GM12878 (cell line): ENCODE results near the gene ILKAP. TPM values are rescaled to one million over a fixed set of nuclear protein-coding genes. Genes with fewer than 3 reads are reported as not detected.

Source experiments
- CBX5 ChIP-seq: sonication (generic); IDR thresholded peaks from 2 replicates; pipeline ENCODE4 v1.6.1; 2016; ENCODE audit warnings: low read depth, moderate library complexity, mild to moderate bottlenecking, inconsistent platforms
- CREB1 ChIP-seq: IDR thresholded peaks from 2 replicates; pipeline ENCODE4 v1.6.1; 2012; ENCODE audit warnings: low read depth, mild to moderate bottlenecking, inconsistent platforms
- ELK1 ChIP-seq: IDR thresholded peaks from 2 replicates; pipeline ENCODE4 v1.6.1; 2012; ENCODE audit warnings: low read depth, low read length, improper control_type of control experiment
- MEF2A ChIP-seq: IDR thresholded peaks from 2 replicates; pipeline ENCODE4 v1.6.1; 2011; ENCODE audit warnings: low read depth, mild to moderate bottlenecking, low read length, moderate library complexity; ENCODE audit not compliant: insufficient read depth
- NKRF ChIP-seq: fragments of 450-650 bp; conservative IDR thresholded peaks from 2 replicates; pipeline ENCODE4 v1.6.1; 2017; ENCODE audit warnings: mild to moderate bottlenecking, moderate library complexity
- NRF1 ChIP-seq: conservative IDR thresholded peaks from 2 replicates; pipeline ENCODE4 v1.6.1; 2011; ENCODE audit warnings: mild to moderate bottlenecking, low read depth, low read length, improper control_type of control experiment
- PRDM15 ChIP-seq: fragments of 450-650 bp; formaldehyde crosslinking; IDR thresholded peaks from 2 replicates; pipeline ENCODE4 v1.4.0; 2020; ENCODE audit warnings: mild to moderate bottlenecking, moderate library complexity
- RAD51 ChIP-seq: fragments of 450-650 bp; IDR thresholded peaks from 2 replicates; pipeline ENCODE4 v1.6.1; 2016; ENCODE audit warnings: moderate library complexity, mild to moderate bottlenecking, inconsistent platforms
- RB1 ChIP-seq: fragments of 450-650 bp; formaldehyde crosslinking; IDR thresholded peaks from 2 replicates; pipeline ENCODE4 v1.6.1; 2017; ENCODE audit warnings: mild to moderate bottlenecking, borderline replicate concordance
- SMC3 ChIP-seq: IDR thresholded peaks from 2 replicates; pipeline ENCODE4 v1.6.1; 2011; ENCODE audit warnings: low read length, improper control_type of control experiment, borderline replicate concordance
- SUPT20H ChIP-seq: IDR thresholded peaks from 2 replicates; pipeline ENCODE4 v1.6.1; 2011; ENCODE audit warnings: low read depth, mild to moderate bottlenecking, low read length, moderate library complexity, borderline replicate concordance; ENCODE audit not compliant: control insufficient read depth
- USF2 ChIP-seq: IDR thresholded peaks from 2 replicates; pipeline ENCODE4 v1.6.1; 2011; ENCODE audit warnings: low read depth, low read length, improper control_type of control experiment, borderline replicate concordance
- WRNIP1 ChIP-seq: IDR thresholded peaks from 2 replicates; pipeline ENCODE4 v1.6.1; 2011; ENCODE audit warnings: low read depth, low read length, improper control_type of control experiment, borderline replicate concordance
- ZBED1 ChIP-seq: IDR thresholded peaks from 2 replicates; pipeline ENCODE4 v1.6.1; 2016; ENCODE audit warnings: borderline replicate concordance
- ZBTB4 ChIP-seq: fragments of 450-650 bp; formaldehyde crosslinking; IDR thresholded peaks from 2 replicates; pipeline ENCODE4 v1.4.0; 2022; ENCODE audit warnings: mild to moderate bottlenecking, moderate library complexity
- ZSCAN29 ChIP-seq: fragments of 450-650 bp; IDR thresholded peaks from 2 replicates; pipeline ENCODE4 v1.6.1; 2017; ENCODE audit warnings: mild to moderate bottlenecking, moderate library complexity
- polyA plus RNA-seq, 11 experiments: library from polyadenylated mRNA; depleted of rRNA in 4 of 11; unstranded in 6 of 11; stranded (reverse) in 5 of 11; fragments of >200 nt; fragmentation: Nextera tagmentation in 4 of 11; fragmentation: Illumina TruSeq in 1 of 11; extraction: Ambion mirVana in 4 of 11; extraction: Trizol in 1 of 11; gene quantifications; 1 replicate in 1 of 11; 2 replicates in 10 of 11; pipeline versions ENCODE4 v1.2.1 to v1.2.3, GENCODE V29; 2011 to 2016; ENCODE audit warnings: inconsistent platforms in 2 of 11, missing spikeins in 2 of 11, low read depth in 1 of 11
- total RNA-seq, 4 experiments: library from RNA; depleted of rRNA in 3 of 4; stranded (reverse); fragments of >200 nt in 3 of 4; fragmentation: Illumina TruSeq in 1 of 4; extraction: Trizol in 1 of 4; gene quantifications; 2 replicates each; pipeline versions ENCODE4 v1.2.1 to v1.2.3, GENCODE V29; 2013 to 2021

Gene ILKAP
- total and polyA plus RNA-seq, 10 of the 15 experiments (the other 5 are each of a cell fraction or from before 2014, with no cell fraction given), result 4.2 to 65.3 (median 37.3) TPM

GRCh38 chr2:238239863-238240756 is 36.6 kb upstream of the ILKAP start, which contains the start of gene HES6 (continued):
- TF ChIP-seq USF2 (no peak), SUPT20H (no peak), RAD51 (no peak), MEF2A (no peak), CREB1 (no peak), ZBED1 (no peak), WRNIP1 (no peak), RB1 (no peak), NKRF (peak; percentile 59), ZBTB4 (CRISPR knock-in tag) (no peak), ELK1 (0 out of 2 replicates have a peak, but pooled peaks have one; percentile 43), NRF1 (no peak), ZSCAN29 (no peak), CBX5 (no peak), PRDM15 (no peak), SMC3 (no peak)
